ENCODE data around the gene ABI2. TPM values are rescaled to one million over a fixed set of nuclear protein-coding genes. Genes with fewer than 3 reads are reported as not detected.
"Not testable (repeated sequence)": the region's sequence is repeated elsewhere in the genome, so short reads cannot be mapped to it uniquely, and the experiment has no call there.

The ABI2 gene
- total RNA-seq, 6 donors from 2014 or later, result 30.3 to 41.6 (median 35.5) TPM

DNA sequence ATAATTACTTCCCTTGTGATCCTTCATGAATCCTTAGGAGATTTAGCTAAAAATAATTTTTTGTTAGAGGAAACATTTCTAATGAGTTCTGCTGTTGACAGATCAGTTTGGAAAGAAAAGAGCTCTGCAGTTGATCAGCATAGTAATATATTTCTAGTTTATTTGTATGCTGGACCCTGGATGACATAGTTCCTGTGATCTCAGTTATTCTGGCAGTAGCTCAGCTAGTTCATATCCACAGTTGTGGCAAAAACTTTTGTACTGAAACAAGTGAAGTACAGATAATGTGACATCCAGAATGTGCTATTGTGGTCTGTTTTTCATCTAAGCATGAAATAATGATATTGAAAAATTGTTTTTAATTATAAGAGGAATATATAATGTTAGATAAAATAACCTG is 33.7 kb downstream of the ABI2 start:
- Histone ChIP-seq H3K27ac (no peak overlapping the region), H3K27me3 (no peaks in the 10 kb centered on the region), H3K4me1 (no peaks in the 10 kb centered on the region), H3K36me3 (no peaks in the 10 kb centered on the region), H3K4me3 (no peak overlapping the region), H3K9me3 (no peaks in the 10 kb centered on the region)
- peak in 1 of 2 donors; percentile 53 for ATAC-seq (ENCODE audit: low FRiP score in 2 of 2)
- DNase-seq, result no peak
- TF ChIP-seq POLR2AphosphoS5 (IDR thresholded peaks at IDR 0.05), result no peak
- TF ChIP-seq POLR2A (IDR thresholded peaks at IDR 0.05), result no peak

GRCh38 chr2:203366639-203367466 is 38.7 kb downstream of the ABI2 start:
- DNase-seq (no peak), ATAC-seq (ENCODE audit: low FRiP score in 2 of 2) (no peak)
- 88 to 93% methylated on average over 5 of the region's 5 CpGs for WGBS, 2 donors
- no peaks in the 10 kb centered on the region for H3K4me1 ChIP-seq
- no peaks in the 10 kb centered on the region for H3K36me3 ChIP-seq
- no peaks in the 10 kb centered on the region for H3K9me3 ChIP-seq
- no peak overlapping the region for H3K27ac ChIP-seq
- H3K4me3 ChIP-seq, result no peak overlapping the region
- H3K27me3 ChIP-seq, result no peaks in the 10 kb centered on the region
- TF ChIP-seq CTCF (IDR thresholded peaks at IDR 0.05), result no peak
- no peak for TF ChIP-seq POLR2A (IDR thresholded peaks at IDR 0.05)

DNA sequence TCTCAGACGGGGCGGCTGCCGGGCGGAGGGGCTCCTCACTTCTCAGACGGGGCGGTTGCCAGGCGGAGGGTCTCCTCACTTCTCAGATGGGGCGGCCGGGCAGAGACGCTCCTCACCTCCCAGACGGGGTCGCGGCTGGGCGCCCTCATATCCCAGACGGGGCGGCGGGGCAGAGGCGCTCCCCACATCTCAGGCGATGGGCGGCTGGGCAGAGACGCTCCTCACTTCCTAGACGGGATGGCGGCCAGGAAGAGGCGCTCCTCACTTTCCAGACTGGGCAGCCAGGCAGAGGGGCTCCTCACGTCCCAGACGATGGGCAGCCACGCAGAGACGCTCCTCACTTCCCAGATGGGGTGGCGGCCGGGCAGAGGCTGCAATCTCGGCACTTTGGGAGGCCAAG is 44.5 kb downstream of the ABI2 start:
- not testable (repeated sequence) for ATAC-seq (ENCODE audit: low FRiP score in 2 of 2); H3K36me3 ChIP-seq; H3K27ac ChIP-seq; H3K4me1 ChIP-seq; H3K27me3 ChIP-seq; H3K9me3 ChIP-seq; H3K4me3 ChIP-seq
- peak in 1 of 2 donors; percentile 70 for DNase-seq
- 92 to 96% methylated on average over 4 to 23 of the region's 31 CpGs for WGBS, 2 donors

- H3K9me3 ChIP-seq, result no peaks in the 10 kb centered on the region
- ATAC-seq (ENCODE audit: low FRiP score in 2 of 2), result no peak
- no peak for TF ChIP-seq CTCF (IDR thresholded peaks at IDR 0.05)
- no peak for TF ChIP-seq EP300 (IDR thresholded peaks at IDR 0.05)
- no peak for TF ChIP-seq POLR2A (IDR thresholded peaks at IDR 0.05)
- TF ChIP-seq POLR2AphosphoS5 (IDR thresholded peaks at IDR 0.05), result no peak
- H3K4me1 ChIP-seq, result no peaks in the 10 kb centered on the region
- H3K27ac ChIP-seq, result no peak overlapping the region
- DNase-seq, result no peak
- H3K36me3 ChIP-seq, result no peaks in the 10 kb centered on the region
- no peaks in the 10 kb centered on the region for H3K27me3 ChIP-seq
- H3K4me3 ChIP-seq, result no peak overlapping the region
These were observed 48.0 kb downstream of the ABI2 start for GRCh38 chr2:203376173-203376572.

DNA sequence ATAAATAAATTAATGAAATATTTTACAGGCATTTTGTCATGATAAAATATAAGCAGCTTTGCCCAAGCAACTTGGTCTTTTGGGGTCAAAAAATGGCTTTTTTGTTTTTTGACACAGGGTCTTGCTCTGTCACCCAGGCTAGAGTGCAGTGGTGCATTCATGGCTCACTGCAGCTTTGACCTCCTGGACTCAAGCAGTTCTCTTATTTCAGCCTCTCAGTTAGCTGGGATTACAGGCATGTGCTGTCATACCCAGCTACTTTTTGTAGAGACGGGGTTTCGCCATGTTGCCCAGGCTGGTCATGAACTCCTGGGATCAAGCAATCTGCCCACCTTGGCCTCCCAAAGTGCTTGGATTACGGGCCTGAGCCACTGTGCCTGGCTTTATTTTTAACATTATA is 51.0 kb downstream of the ABI2 start:
- TF ChIP-seq CTCF (IDR thresholded peaks at IDR 0.05) (no peak), EP300 (IDR thresholded peaks at IDR 0.05) (no peak), POLR2A (IDR thresholded peaks at IDR 0.05) (no peak), POLR2AphosphoS5 (IDR thresholded peaks at IDR 0.05) (no peak)
- H3K27me3 ChIP-seq, result no peaks in the 10 kb centered on the region
- DNase-seq (no peak), ATAC-seq (ENCODE audit: low FRiP score in 2 of 2) (no peak)
- H3K9me3 ChIP-seq, result no peaks in the 10 kb centered on the region
- WGBS, 2 donors, result 92 to 100% methylated on average over 3 of the region's 3 CpGs
- no peak overlapping the region for H3K4me3 ChIP-seq
- H3K4me1 ChIP-seq, result no peaks in the 10 kb centered on the region
- H3K27ac ChIP-seq, result no peak overlapping the region
- no peaks in the 10 kb centered on the region for H3K36me3 ChIP-seq

DNA sequence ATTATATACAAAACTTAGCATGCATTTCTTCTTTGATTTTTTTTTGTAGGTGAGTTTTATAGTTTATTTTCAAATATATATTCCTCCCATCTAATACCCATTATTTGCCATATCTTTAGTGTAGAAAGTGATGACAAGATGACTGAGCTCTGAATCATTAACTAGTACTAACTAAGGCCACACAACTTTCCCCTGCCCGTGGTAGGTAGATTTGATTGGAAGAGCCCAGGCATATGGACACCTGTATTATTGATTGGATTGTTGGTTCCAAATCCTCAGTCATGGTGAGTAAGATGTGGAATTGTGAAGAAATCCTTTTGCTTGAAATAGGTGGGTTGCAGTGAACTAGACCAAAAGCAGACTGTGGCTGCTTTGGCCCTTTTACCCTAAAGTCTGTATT is 54.8 kb downstream of the ABI2 start:
- H3K9me3 ChIP-seq, result no peaks in the 10 kb centered on the region
- no peak for ATAC-seq (ENCODE audit: low FRiP score in 2 of 2)
- no peak for DNase-seq
- H3K27ac ChIP-seq, result no peak overlapping the region
- TF ChIP-seq POLR2AphosphoS5 (IDR thresholded peaks at IDR 0.05) (no peak), EP300 (IDR thresholded peaks at IDR 0.05) (no peak), CTCF (IDR thresholded peaks at IDR 0.05) (no peak), POLR2A (IDR thresholded peaks at IDR 0.05) (no peak)
- 80 to 93% methylated on average over 1 of the region's 1 CpG for WGBS, 2 donors
- H3K27me3 ChIP-seq, result no peaks in the 10 kb centered on the region
- no peaks in the 10 kb centered on the region for H3K36me3 ChIP-seq
- no peaks in the 10 kb centered on the region for H3K4me1 ChIP-seq
- H3K4me3 ChIP-seq, result no peak overlapping the region

- H3K9me3 ChIP-seq, result not testable (repeated sequence)
These were observed 60.0 kb downstream of the ABI2 start for GRCh38 chr2:203388153-203388552.

More at GRCh38 chr2:203388153-203388552, 60.0 kb downstream of the ABI2 start:
- not testable (repeated sequence) for H3K4me1 ChIP-seq; ATAC-seq (ENCODE audit: low FRiP score in 2 of 2); H3K27me3 ChIP-seq; DNase-seq; H3K36me3 ChIP-seq; H3K4me3 ChIP-seq; H3K27ac ChIP-seq
- 94 to 96% methylated on average over 6 of the region's 6 CpGs for WGBS, 2 donors

All from upper lobe of left lung (tissue), 6 donors.